Astrocyte of the spinal cord (primary cell): ENCODE measurements around the gene PRSS38.

Experiments
- DNase-seq: peaks from one replicate; pipeline ENCODE4 v3.0.0; 2011; ENCODE audit warnings: low read depth, low spot score
- H3K4me3 ChIP-seq: 2 replicates; pipeline ENCODE4 v1.5.1; 2011; ENCODE audit warnings: low read depth, mild to moderate bottlenecking, low read length, moderate library complexity
- in situ Hi-C: cut with HindIII; loops from 2 replicates; pipeline ENCODE4 v1.10.0; 2017; ENCODE audit warnings: low sequenced_read_pairs
- TF ChIP-seq, protein P1 (sequence below): IDR thresholded peaks from 2 replicates; pipeline ENCODE4 v1.5.1; 2012; ENCODE audit warnings: low read depth, mild to moderate bottlenecking, low read length, inconsistent platforms

PRSS38 gene

GRCh38 chr1:227769047-227769935, 46.2 kb upstream of the PRSS38 start:
- TF ChIP-seq, protein P1, sequence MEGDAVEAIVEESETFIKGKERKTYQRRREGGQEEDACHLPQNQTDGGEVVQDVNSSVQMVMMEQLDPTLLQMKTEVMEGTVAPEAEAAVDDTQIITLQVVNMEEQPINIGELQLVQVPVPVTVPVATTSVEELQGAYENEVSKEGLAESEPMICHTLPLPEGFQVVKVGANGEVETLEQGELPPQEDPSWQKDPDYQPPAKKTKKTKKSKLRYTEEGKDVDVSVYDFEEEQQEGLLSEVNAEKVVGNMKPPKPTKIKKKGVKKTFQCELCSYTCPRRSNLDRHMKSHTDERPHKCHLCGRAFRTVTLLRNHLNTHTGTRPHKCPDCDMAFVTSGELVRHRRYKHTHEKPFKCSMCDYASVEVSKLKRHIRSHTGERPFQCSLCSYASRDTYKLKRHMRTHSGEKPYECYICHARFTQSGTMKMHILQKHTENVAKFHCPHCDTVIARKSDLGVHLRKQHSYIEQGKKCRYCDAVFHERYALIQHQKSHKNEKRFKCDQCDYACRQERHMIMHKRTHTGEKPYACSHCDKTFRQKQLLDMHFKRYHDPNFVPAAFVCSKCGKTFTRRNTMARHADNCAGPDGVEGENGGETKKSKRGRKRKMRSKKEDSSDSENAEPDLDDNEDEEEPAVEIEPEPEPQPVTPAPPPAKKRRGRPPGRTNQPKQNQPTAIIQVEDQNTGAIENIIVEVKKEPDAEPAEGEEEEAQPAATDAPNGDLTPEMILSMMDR: no peak
- H3K4me3 ChIP-seq: no peak overlapping the region
- no peak for DNase-seq
- in situ Hi-C loops: no loop called here

DNA sequence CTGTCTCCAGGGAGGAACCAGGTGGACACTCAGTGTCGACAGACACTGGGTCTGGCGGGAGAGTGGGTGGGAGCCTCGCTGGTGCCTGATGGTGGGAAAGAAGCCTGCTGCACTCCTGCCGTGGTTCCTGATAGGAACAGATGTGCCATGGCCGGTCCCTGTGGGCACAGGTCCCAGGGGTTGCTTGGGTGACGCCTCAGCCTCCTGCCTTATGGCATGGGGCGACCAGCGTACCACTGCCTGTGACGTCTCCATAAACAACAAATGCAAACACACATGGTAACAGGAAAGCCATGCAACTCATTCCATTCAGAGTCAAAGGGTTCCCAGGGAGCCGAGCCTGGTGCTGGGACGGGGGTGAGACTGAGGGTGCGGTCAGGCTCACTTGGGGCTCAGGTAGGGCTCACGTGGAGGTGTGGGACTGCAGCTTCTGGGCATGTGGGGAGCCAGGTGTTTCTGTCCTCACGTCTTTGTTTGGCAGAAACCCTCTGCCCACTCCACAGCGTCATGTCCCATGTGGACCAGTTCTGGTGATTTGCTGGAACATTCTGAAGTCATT, 45.5 kb upstream of the PRSS38 start:
- H3K4me3 ChIP-seq: no peak overlapping the region
- in situ Hi-C loops: no loop called here
- TF ChIP-seq, protein P1: no peak
- DNase-seq: no peak

GRCh38 chr1:227770812-227771211, 44.7 kb upstream of the PRSS38 start:
- TF ChIP-seq, protein P1: no peak
- in situ Hi-C loops: no loop called here
- DNase-seq: no peak
- H3K4me3 ChIP-seq: no peak overlapping the region

DNA sequence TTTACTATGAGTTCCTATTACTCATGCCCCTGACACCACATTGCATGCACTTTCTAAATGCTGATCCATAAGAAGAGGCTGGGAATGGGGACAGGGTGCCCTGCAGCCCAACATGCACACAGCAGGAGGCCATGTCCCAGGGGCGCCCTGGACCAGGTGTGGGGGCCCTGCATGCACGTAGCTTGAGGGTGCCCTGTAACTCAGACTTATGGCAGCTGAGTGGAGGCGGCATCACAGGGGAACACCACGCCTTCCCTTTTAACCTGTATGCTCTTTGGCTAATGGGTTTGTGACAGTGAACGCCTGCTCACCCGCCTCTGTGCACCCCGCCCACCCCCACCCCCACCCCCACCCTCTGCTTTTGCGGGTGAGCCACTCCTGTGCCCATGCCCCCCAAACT, 44.1 kb upstream of the PRSS38 start:
- H3K4me3 ChIP-seq: no peak overlapping the region
- TF ChIP-seq, protein P1: no peak
- in situ Hi-C loops: no loop called here
- DNase-seq: no peak

- in situ Hi-C loops: no loop called here
- TF ChIP-seq, protein P1: no peak
- H3K4me3 ChIP-seq: no peak overlapping the region
- no peak for DNase-seq
Measured at GRCh38 chr1:227771771-227772170, 43.7 kb upstream of the PRSS38 start.

DNA sequence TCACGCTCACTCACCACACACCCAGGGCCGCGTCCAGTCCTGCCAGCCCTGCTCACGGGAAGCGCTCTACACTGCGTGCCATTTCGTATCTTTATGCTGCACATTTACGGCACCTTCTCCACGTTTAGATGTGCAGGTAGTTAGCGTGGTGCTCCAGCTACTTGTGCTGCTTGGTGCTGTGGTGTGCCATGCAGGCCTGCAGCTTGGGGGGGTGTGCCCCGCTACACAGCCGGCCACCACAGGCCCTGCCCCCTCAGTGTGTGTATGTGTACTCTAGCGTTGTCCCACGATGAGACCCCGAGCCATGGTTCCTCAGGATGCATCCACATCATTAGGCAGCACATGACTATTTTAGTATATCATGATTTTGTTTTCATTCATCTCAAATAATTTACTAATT, 41.9 kb upstream of the PRSS38 start:
- TF ChIP-seq, protein P1: no peak
- no peak overlapping the region for H3K4me3 ChIP-seq
- no peak for DNase-seq
- in situ Hi-C loops: no loop called here
